ENCODE results near the gene S100A7.

The S100A7 gene

DNA sequence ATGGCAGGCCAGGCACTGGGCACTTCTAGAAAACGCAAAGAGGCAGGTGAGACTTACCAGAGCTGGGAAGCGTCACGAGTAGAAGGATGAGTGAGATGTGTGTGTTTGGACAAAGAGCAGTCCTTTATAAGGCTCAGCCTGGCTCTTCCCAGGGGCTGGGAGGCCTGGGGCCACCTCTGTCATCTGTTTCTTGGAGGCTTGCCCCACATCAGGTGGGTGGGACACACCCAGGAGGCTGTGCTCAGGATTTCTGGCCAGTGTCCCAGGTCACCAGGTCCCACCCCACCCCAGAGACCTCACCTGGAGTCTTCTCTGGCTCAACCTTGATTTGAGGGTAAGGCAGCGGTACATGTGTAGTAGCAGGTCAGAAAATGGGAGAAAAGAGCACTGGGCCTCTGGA lies at the start of gene S100A7:
Gene S100A7 (minus strand): TSS at position 101 of the 400 bp plus-strand sequence. CDS start 1,638 bp downstream, outside the sequence.
- Histone ChIP-seq H3K4me3 (ENCODE audit: low read length) (no peak within 1 kb of the TSS), H3K9ac (ENCODE audit: low read length) (no peak within 1 kb of the TSS), H3K4me1 (ENCODE audit: control insufficient read depth, low read depth, low read length) (no peaks in the 10 kb centered on the region), H3K36me3 (ENCODE audit: control insufficient read depth, low read depth, low read length) (no peaks in the 10 kb centered on the region), H3K9me3 (ENCODE audit: control insufficient read depth, low read depth, low read length) (no peaks in the 10 kb centered on the region), H3K27me3 (ENCODE audit: control insufficient read depth, insufficient read depth, low read length) (no peaks in the 10 kb centered on the region), H3K27ac (ENCODE audit: low read length) (no peak within 1 kb of the TSS)

DNA sequence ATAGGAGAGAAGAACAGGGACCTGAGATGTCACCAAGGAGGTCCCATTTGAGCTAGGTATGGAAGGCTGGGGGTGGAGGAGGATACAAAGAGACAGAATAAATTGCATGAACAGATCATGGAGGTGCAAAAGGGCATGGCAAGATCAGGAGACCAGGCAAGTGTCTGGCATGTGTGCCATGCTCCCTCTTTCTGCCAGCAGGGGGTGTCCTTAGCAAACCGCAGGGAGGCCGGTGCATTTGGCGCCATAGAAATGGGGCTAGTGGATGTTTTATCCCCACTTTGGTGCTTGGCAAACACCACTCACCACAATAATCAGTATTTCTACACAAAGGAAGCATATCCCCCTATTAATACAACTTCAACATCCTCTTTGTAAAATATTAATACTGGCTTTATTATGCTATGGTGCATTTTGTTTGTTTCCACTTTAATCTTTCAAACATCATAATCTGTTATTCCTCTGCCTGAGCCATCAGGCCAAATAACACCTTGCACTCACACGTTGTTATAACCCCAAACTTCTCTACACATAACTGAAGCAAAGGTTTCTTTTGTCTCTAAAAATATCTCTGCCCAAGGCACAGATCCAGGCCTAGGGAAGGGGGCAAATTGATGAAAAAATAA lies 49.4 kb upstream of the S100A7 start:
- Histone ChIP-seq H3K4me3 (ENCODE audit: low read length) (no peak overlapping the region), H3K36me3 (ENCODE audit: control insufficient read depth, low read depth, low read length) (no peaks in the 10 kb centered on the region), H3K4me1 (ENCODE audit: control insufficient read depth, low read depth, low read length) (no peaks in the 10 kb centered on the region), H3K27me3 (ENCODE audit: control insufficient read depth, insufficient read depth, low read length) (peaks cover 6% of the 10 kb centered on the region), H3K27ac (ENCODE audit: low read length) (no peak overlapping the region), H3K9ac (ENCODE audit: low read length) (no peak overlapping the region), H3K9me3 (ENCODE audit: control insufficient read depth, low read depth, low read length) (no peaks in the 10 kb centered on the region)

DNA sequence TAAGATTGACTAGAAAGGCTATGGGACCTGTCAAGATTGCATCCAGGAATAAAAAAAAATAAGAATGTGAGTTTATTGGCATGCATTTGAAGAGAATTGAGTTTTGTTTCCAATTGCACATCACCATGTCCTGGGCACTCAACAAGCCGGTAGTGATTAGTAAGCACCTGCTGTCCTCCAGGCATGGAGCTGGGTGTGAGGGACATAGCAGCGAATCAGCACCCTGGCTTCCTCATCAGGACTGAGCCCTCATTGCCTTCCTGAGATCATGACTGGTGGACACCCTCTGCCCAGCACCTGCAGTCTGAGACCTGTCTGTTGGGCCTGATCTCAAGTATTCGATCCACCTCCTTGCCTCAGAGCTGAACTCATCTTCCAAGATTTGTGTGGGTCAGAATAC lies 48.6 kb upstream of the S100A7 start:
- Histone ChIP-seq H3K4me1 (ENCODE audit: control insufficient read depth, low read depth, low read length) (no peaks in the 10 kb centered on the region), H3K27ac (ENCODE audit: low read length) (no peak overlapping the region), H3K36me3 (ENCODE audit: control insufficient read depth, low read depth, low read length) (no peaks in the 10 kb centered on the region), H3K27me3 (ENCODE audit: control insufficient read depth, insufficient read depth, low read length) (peaks cover 6% of the 10 kb centered on the region), H3K9ac (ENCODE audit: low read length) (no peak overlapping the region), H3K9me3 (ENCODE audit: control insufficient read depth, low read depth, low read length) (no peaks in the 10 kb centered on the region), H3K4me3 (ENCODE audit: low read length) (no peak overlapping the region)

DNA sequence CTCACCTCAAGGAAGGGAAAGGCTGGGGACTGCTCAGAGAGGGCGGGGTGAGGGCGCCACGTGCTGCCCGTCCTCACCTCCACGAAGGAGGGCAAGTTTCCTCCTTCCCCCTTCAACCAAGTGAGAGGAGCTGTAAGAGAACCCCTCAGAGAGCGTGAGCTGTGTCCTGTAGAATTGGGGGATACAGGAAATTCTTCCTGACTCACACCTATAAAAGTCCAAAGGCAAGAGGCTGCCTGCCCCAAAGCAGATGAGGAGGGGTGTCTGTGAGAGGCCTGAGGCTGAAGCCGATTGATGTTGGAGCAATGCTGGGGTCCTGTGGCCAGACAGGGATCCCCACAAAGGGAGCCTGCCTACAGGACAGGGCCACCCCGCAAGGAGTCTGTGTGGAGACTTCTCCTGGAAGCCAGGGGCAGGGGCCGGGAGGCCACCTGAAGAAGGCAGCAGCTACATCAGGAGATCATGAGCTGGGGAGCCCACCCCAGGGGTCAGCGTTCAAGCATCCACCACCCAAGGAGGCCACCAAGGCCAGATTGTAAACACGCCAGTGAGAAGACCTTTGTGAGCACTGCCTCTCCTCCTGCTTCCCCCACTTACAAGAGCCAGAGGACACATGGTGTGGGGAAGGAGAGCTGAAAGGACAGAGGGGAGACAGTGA lies 47.6 kb upstream of the S100A7 start:
- Histone ChIP-seq H3K27ac (ENCODE audit: low read length) (no peak overlapping the region), H3K4me3 (ENCODE audit: low read length) (no peak overlapping the region), H3K9me3 (ENCODE audit: control insufficient read depth, low read depth, low read length) (no peaks in the 10 kb centered on the region), H3K27me3 (ENCODE audit: control insufficient read depth, insufficient read depth, low read length) (peaks cover 6% of the 10 kb centered on the region), H3K9ac (ENCODE audit: low read length) (no peak overlapping the region), H3K36me3 (ENCODE audit: control insufficient read depth, low read depth, low read length) (no peaks in the 10 kb centered on the region), H3K4me1 (ENCODE audit: control insufficient read depth, low read depth, low read length) (no peaks in the 10 kb centered on the region)

DNA sequence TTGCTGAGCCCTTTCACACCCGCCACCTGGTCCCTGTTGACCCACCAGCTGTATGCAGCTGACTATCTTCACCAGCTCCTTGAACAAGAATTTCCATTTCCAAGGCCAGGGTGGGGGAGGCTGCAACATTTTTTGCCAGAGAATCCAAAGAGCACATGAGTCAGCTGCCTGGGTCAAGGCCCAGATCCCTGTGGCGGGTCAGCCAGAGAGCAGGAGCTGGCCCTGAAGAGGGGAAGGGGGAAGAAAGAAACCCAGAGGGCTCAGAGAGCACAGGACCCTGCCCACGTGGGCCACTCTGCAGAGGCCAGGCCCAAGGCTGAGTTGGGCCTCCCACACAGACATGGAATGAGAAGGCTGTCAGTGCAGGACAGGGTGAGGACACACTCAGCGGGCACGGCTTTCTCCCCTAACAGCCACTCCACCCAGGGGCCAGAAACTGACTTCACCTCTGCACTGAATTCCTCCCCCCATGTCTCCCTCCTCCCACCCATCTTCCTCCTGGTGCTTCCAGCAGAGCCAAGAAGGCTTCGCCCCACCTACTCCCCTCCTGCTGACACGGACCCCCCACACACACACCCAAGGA lies 46.5 kb upstream of the S100A7 start:
- Histone ChIP-seq H3K4me3 (ENCODE audit: low read length) (no peak overlapping the region), H3K9ac (ENCODE audit: low read length) (no peak overlapping the region), H3K27ac (ENCODE audit: low read length) (no peak overlapping the region)

DNA sequence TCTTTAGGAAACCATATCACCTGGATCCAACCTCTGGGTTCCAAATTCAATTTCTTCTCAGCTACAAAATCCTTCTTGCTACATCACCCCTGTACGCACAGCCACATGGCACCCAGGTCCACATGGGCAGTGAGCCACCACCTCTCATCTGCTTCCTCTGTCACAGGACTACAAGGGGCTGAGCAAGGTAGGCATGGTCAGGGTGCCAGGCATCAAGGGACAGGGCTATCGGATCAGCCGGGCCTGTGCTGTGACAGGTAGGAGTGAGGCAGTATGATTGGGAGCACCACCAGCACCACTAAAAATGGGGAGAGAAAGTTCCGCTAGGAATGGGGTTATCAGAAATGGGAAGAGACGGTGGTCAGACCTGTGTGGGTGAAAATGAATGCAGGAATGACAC lies 45.9 kb upstream of the S100A7 start:
- H3K9ac ChIP-seq (ENCODE audit: low read length): no peak overlapping the region

More for the DNA sequence above, 46.5 kb upstream of the S100A7 start:
- Histone ChIP-seq H3K27me3 (ENCODE audit: control insufficient read depth, insufficient read depth, low read length) (peaks cover 6% of the 10 kb centered on the region), H3K36me3 (ENCODE audit: control insufficient read depth, low read depth, low read length) (no peaks in the 10 kb centered on the region), H3K4me1 (ENCODE audit: control insufficient read depth, low read depth, low read length) (no peaks in the 10 kb centered on the region), H3K9me3 (ENCODE audit: control insufficient read depth, low read depth, low read length) (no peaks in the 10 kb centered on the region)

DNA sequence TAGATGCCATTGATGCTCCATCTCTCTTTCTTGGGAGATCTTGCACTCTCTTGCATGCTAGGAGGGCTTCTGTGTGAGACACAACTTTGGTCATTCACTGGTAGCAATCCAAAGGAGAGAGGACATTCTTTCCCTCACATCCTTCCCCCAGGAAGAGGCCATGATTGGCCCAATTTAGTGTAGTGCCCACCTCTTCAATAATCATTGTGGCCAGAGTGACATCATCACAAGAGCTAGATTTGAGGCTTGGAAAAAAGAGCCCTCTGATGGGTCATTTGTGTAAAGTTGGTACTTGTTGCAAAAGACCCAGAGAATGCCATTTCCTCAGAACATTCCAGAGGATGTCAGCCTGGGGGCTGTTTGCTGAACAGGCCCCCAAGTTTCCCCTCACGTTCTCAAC lies 45.1 kb upstream of the S100A7 start:
- no peaks in the 10 kb centered on the region for H3K27me3 ChIP-seq (ENCODE audit: control insufficient read depth, insufficient read depth, low read length)
- no peaks in the 10 kb centered on the region for H3K4me1 ChIP-seq (ENCODE audit: control insufficient read depth, low read depth, low read length)
- no peak overlapping the region for H3K9ac ChIP-seq (ENCODE audit: low read length)
- H3K27ac ChIP-seq (ENCODE audit: low read length): no peak overlapping the region
- H3K4me3 ChIP-seq (ENCODE audit: low read length): no peak overlapping the region
- H3K36me3 ChIP-seq (ENCODE audit: control insufficient read depth, low read depth, low read length): no peaks in the 10 kb centered on the region
- H3K9me3 ChIP-seq (ENCODE audit: control insufficient read depth, low read depth, low read length): no peaks in the 10 kb centered on the region

More for the DNA sequence above, 45.9 kb upstream of the S100A7 start:
- H3K36me3 ChIP-seq (ENCODE audit: control insufficient read depth, low read depth, low read length): no peaks in the 10 kb centered on the region
- no peak overlapping the region for H3K27ac ChIP-seq (ENCODE audit: low read length)
- H3K4me1 ChIP-seq (ENCODE audit: control insufficient read depth, low read depth, low read length): no peaks in the 10 kb centered on the region
- peaks cover 4% of the 10 kb centered on the region for H3K27me3 ChIP-seq (ENCODE audit: control insufficient read depth, insufficient read depth, low read length)
- H3K4me3 ChIP-seq (ENCODE audit: low read length): no peak overlapping the region
- no peaks in the 10 kb centered on the region for H3K9me3 ChIP-seq (ENCODE audit: control insufficient read depth, low read depth, low read length)

DNA sequence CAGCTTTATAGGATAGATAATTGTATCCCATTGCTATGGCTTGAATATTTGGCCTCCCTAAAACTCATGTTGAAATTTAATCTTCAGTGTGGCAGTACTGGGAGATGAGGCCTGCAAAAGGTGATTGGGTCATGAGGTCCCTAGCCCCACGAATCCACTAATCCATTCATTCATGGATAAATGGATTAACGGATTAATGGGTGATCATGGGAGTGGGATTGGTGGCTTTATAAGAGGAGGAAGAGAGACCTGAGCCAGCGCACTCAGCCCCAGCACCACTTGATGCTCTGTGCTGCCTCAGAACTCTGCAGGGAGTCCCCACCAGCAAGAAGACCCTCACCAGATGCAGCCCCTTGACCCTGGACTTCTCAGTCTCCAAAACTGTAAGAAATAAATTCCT lies 43.3 kb upstream of the S100A7 start:
- H3K27me3 ChIP-seq (ENCODE audit: control insufficient read depth, insufficient read depth, low read length): no peaks in the 10 kb centered on the region
- H3K36me3 ChIP-seq (ENCODE audit: control insufficient read depth, low read depth, low read length): no peaks in the 10 kb centered on the region
- no peak overlapping the region for H3K27ac ChIP-seq (ENCODE audit: low read length)
- no peak overlapping the region for H3K4me3 ChIP-seq (ENCODE audit: low read length)
- no peaks in the 10 kb centered on the region for H3K4me1 ChIP-seq (ENCODE audit: control insufficient read depth, low read depth, low read length)
- H3K9ac ChIP-seq (ENCODE audit: low read length): no peak overlapping the region
- no peaks in the 10 kb centered on the region for H3K9me3 ChIP-seq (ENCODE audit: control insufficient read depth, low read depth, low read length)

DNA sequence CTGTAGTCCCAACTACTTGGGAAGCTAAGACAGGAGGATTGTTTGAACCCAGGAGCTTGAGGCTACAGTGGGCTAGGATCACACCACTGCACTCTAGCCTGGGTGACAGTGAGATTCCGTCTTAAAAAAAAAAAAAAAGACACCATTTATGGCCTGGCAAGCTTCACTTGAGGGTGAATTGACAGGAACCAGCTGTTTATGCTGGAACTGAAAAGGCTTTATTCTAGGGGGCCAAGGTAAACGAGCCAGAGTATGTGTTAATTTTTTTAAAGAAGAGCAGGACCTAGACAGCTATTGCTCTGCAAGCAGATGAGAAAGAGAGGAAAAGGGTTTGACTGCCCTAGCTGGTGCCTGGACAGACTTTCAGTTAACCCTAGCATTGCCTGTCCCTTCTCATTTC lies 38.3 kb upstream of the S100A7 start:
- no peaks in the 10 kb centered on the region for H3K36me3 ChIP-seq (ENCODE audit: control insufficient read depth, low read depth, low read length)
- H3K27me3 ChIP-seq (ENCODE audit: control insufficient read depth, insufficient read depth, low read length): no peaks in the 10 kb centered on the region
- no peaks in the 10 kb centered on the region for H3K9me3 ChIP-seq (ENCODE audit: control insufficient read depth, low read depth, low read length)
- no peak overlapping the region for H3K9ac ChIP-seq (ENCODE audit: low read length)
- no peak overlapping the region for H3K4me3 ChIP-seq (ENCODE audit: low read length)
- H3K27ac ChIP-seq (ENCODE audit: low read length): no peak overlapping the region
- no peaks in the 10 kb centered on the region for H3K4me1 ChIP-seq (ENCODE audit: control insufficient read depth, low read depth, low read length)

DNA sequence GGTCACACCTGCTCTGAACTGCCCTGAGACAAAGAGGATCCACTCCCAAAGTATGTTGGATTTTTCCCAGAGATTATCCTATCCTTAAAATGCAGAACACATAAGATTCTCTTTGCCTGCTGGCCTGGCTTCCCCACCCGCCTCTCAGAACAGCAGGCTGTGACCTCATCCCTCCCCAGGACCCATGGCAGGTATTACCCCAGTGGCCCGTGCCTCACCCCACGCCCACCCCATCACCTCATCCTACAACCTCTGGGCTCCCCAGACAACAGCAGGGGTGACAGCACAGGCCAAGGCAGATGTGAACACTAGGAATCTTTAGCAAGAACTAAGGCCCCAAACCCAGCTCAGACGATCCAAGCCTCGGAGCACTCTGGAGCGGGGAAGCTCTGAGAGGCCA lies 35.1 kb upstream of the S100A7 start:
- H3K9me3 ChIP-seq (ENCODE audit: control insufficient read depth, low read depth, low read length): no peaks in the 10 kb centered on the region
- H3K27me3 ChIP-seq (ENCODE audit: control insufficient read depth, insufficient read depth, low read length): no peaks in the 10 kb centered on the region
- H3K9ac ChIP-seq (ENCODE audit: low read length): no peak overlapping the region
- no peak overlapping the region for H3K27ac ChIP-seq (ENCODE audit: low read length)
- no peaks in the 10 kb centered on the region for H3K36me3 ChIP-seq (ENCODE audit: control insufficient read depth, low read depth, low read length)
- H3K4me3 ChIP-seq (ENCODE audit: low read length): no peak overlapping the region
- H3K4me1 ChIP-seq (ENCODE audit: control insufficient read depth, low read depth, low read length): no peaks in the 10 kb centered on the region

DNA sequence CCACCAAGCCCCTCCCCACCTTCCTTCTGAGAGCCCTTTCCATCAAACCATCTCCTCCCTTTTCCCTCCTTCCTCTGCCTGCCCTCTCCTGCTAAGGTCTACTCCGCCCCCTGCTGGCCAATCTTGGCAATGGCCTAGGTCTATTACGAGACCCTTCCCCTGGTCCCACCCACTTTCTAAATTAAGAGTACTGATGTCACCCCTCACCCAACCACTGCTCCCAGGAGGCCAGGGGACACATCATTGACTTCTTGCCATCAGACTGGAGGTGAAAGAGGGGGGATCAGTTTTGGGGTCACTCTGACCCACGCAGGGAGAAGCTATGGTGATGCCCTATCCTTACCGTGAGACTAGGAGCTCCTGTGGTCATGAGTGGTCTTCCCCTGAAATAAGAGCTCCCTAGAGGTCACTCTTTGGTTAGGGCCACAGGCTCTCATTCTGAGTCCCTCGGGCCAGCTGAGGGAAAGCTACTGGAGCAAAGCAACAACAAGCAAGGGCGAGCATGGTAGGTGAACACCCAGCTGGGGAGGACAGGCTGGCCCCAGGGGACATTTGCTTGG lies 34.6 kb upstream of the S100A7 start:
- Histone ChIP-seq H3K4me3 (ENCODE audit: low read length) (no peak overlapping the region), H3K36me3 (ENCODE audit: control insufficient read depth, low read depth, low read length) (no peaks in the 10 kb centered on the region), H3K9me3 (ENCODE audit: control insufficient read depth, low read depth, low read length) (no peaks in the 10 kb centered on the region), H3K27ac (ENCODE audit: low read length) (no peak overlapping the region), H3K4me1 (ENCODE audit: control insufficient read depth, low read depth, low read length) (no peaks in the 10 kb centered on the region), H3K27me3 (ENCODE audit: control insufficient read depth, insufficient read depth, low read length) (no peaks in the 10 kb centered on the region), H3K9ac (ENCODE audit: low read length) (no peak overlapping the region)

All from iPS-18a (cell line).